Activated T-cell treated with anti-CD3 and anti-CD28 coated beads for 48 hours (primary cell): ENCODE measurements around the gene TMA7.
"Not testable (repeated sequence)": the region's sequence is repeated elsewhere in the genome, so short reads cannot be mapped to it uniquely, and the experiment has no call there.

Experiments used
- DNase-seq: peaks from one replicate; pipeline ENCODE4 v3.0.0-alpha.2; 2020; ENCODE audit warnings: low read depth

The TMA7 gene

DNA sequence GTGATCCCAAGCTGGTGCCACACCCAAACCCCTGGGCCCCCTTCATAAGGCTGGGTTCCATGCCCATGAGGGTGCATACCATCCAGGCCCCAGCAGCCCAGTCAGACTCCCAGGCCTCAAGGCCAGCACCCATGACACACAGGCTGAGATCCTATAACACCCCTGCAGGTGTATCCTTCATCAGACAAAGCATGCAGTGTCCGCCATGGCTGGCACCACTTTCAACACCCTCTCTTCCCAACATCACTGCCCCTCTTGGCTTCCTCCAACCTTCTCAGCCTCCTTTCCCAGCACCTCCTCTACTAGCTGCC is 3.6 kb upstream of the TMA7 start:
- no peak for DNase-seq

DNA sequence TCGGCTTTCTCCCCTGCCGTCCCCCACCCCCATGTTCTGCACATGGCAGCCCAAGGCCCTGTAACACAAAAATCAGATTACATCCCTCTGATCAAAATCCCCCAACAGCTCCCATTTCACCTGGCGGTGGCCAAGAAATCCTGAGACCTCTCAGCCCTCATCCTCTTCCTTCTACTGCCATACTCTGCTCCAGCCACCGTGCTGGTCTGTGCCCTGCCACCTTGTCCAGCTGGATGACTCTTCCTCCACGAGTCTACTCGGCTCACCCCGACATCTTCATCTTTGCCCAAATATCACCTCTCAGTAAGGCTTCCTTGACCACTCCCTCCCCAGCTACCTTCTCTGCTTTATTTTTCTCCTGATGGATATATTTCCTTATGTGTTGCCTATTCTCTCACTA is 3.2 kb upstream of the TMA7 start:
- no peak for DNase-seq

DNA sequence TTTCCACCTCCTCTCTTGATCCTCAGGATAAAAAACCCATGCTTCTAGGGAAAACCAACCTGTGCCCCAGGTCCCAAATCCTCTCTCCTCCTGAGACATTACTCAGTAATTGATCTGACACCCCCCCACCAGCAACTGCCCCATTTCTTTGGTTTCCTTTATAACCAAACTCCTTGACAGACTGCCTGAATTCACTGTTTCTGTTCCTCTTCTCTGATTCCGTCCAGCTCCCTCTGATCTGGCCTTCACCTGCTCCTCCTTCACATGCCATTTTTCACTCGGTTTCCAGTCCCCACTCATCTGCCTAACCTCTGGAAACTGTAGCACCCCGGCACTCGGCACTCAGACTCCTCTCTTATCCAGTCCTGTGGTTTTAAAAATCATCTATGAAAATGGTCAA is 2.2 kb upstream of the TMA7 start:
- no peak for DNase-seq

- no peak for DNase-seq
Measured at GRCh38 chr3:48440590-48440958, 517 bp downstream of the TMA7 start.

DNA sequence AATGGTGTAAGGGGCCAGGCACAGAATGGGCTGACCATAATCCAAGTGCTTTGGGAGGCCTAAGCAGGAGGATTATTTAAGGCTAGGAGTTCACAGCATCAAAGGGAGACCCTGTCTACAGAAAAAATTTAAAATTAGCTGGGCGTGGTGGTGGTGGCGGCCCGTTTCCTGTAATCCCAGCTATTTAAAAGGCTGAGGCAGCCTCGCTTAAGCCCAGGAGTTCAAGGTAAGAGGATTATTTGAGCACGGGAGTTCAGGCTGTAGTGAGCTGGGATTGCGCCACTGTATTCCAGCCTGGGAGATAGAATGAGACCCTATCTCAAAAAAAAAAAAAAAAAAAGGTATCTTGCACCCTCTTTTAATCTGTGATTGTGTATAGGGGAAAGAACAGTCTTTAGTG is 1.9 kb downstream of the TMA7 start:
- no peak for DNase-seq

DNA sequence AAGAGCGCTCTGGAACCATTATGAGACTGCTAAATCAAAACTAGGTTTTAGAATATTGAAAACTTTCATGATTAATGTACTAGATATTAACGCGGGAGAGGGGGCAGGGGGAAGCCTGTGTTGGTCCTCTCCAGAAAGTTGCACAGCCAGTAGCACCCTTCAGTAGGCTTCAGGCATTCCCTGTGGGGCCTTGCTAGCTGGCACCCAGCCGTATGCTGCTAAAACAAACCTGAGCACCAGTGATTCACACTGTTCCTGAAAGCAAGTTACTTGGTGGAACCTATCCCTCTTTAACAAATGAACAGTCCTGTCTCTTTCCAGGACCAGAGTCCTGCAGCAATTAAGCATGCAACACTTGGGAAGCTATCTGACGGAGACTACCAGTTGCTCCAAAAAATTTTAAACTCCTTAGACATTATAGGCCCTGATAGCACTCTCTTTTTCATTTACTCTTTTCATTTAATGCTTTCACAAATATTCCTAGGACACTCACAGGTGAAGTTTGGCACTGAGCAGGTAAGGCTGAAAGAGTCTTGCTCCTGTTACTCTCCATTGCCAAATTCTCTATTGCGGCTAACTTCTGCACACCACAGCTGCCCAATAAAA is 5.3 kb downstream of the TMA7 start:
- DNase-seq, result no peak

DNA sequence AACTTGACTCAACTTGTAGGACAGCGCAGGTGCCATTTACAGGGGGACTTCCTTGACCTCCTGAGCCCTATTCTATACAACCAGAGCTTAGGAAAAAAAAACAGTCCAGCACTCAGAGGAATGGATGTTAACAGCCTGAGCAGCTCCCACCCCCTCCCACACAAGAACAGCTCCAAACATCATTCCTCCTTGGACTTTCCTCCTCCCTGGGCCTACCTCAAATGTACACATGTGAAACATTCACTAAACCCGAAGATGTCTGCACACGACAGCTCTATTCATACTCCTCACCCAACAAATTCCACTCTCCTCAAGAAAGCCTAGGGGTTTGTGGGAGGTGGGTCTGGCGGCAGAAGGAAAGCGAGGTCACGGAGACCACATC is 6.0 kb downstream of the TMA7 start:
- no peak for DNase-seq

- DNase-seq, result peak; percentile 90
Measured at GRCh38 chr3:48446425-48447193, 6.6 kb downstream of the TMA7 start, which contains the start of gene ATRIP. Gene ATRIP, plus strand, starts transcription at chr3:48446737. Its CDS starts 109 bp downstream, at chr3:48446846.

DNA sequence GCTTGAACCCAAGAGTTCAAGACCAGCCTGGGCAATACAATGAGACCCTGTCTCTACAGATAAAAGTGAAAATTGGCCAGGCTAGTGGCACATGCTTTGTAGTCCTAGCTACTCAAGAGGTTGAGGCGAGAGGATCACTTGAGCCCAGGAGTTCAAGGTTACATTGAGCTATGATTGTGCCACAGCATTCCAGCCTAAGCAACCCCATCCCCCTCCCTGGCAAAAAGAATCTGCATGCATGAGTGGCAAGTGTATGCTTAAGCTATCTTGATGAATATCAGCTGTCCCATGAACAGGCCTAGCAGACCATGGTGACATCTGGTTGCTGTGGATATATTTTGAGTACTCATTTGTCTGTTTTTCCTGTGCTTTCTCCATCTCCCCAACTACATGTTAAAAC is 11.2 kb downstream of the TMA7 start:
- DNase-seq, result no peak

DNA sequence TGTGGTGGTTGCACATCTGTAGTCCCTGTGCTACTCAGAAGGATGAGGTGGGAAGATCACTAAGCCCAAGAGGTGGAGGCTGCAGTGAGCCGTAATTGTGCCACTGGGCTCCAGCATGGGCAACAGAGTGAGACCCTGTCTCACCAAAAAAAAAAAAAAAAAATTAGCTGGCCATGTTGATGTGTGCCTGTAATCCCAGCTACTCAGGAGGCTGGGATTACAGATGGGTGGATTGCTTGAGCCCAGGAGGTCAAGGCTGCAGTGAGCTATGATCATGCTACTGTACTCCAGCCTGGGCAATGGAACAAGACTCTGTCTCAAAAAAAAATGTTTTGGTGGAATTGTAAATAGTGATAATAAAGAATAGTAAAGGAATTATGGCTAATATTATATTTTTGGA is 16.4 kb downstream of the TMA7 start:
- DNase-seq, result no peak

DNA sequence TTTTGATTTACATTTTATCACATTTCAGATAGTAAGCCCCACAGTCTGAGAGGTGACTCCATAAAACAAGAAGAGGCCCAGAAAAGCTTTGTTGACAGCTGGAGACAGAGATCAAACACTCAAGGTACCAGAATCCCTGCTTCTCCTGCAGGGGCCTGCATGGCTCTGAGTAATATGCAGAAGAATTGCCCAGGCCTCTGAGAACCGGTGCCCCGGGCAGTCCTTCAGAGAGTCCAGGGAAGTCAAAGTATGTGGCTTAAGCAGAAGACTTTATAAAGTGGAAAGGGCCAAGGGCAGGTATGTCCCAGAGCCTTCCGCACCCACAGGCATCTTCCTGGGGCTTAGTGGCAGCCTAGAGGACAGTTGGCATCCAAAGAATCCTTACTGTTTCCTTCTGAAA is 19.3 kb downstream of the TMA7 start:
- no peak for DNase-seq

- DNase-seq, result no peak
Measured at GRCh38 chr3:48459773-48460516, 19.9 kb downstream of the TMA7 start.

GRCh38 chr3:48460517-48460902 is 20.5 kb downstream of the TMA7 start:
- no peak for DNase-seq

DNA sequence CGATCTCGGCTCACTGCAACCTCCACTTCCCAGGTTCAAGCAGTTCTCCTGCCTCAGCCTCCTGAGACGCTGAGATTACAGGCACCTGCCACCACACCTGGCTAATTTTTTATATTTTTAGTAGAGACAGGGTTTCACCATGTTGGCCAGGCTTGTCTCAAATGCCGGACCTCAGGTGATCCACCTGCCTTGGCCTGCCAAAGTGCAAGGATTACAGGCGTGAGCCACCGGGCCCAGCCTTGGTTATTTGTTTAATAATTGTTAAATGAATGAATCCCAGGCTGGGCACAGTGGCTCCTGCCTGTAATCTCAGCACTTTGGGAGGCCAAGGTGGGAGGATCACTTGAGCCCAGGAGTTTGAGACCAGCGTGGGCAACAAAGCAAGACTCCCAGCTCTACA is 21.7 kb downstream of the TMA7 start:
- not testable (repeated sequence) for DNase-seq

GRCh38 chr3:48463703-48464102 is 23.6 kb downstream of the TMA7 start:
- no peak for DNase-seq

GRCh38 chr3:48464713-48465221 is 24.7 kb downstream of the TMA7 start:
- no peak for DNase-seq

DNA sequence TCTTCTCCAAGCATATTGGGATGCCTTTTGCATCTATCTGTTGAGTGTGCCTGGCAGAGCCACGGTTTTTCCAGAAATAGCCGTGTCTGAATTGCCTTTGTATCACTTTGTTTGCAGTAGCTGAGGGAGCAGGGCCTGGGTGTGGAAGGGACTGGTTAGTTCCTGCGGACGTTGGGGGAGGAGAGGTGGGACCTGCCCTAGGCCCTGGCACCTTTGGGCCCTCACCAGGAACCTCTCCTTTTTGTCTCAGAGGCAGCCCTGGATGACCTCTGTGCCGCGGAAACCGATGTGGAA is 25.1 kb downstream of the TMA7 start:
- DNase-seq, result no peak

GRCh38 chr3:48465531-48466378 is 25.7 kb downstream of the TMA7 start:
- peak; percentile 78 for DNase-seq

- no peak for DNase-seq
Measured at GRCh38 chr3:48466386-48467109, 26.5 kb downstream of the TMA7 start.

- no peak for DNase-seq
Measured at GRCh38 chr3:48467110-48467454, 27.0 kb downstream of the TMA7 start.

DNA sequence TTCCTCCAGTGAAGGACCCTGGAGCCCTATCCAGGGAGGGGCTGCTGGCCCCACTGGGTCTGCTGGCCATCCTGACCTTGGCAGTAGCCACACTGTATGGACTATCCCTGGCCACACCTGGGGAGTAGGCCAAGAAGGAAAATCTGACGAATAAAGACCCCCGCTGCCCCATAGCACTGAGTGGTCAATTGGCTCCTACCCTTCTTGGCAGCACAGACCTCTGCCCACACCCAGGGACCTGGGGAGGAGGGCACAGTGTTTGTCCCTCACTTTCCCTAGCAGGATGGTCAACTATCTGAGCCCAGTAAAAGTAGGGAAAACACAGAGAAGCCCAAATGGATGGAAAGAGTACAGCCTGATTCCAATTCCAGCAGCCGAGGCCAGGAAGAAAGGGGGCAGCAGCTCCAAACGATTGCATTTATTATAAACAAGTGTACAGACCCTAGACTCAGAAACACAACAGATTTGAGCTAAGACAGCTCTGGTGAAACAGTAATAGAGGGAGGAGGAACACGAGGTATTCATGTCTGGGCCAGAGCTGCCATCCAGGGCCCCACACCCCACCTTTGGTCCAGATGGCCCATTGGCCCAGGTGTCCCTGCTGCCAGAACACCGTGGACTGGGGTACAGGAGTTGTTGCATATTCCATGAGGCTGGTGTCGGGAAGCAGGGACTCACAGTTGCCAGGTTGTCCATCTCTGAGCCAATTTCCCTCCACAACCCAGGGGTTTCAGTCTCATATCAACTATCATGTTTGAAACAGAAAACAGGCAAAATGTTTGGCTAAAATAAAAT is 27.6 kb downstream of the TMA7 start:
- no peak for DNase-seq
